Calu3 (cell line): ENCODE data around the gene C9orf43. TPM values are rescaled to one million over a fixed set of nuclear protein-coding genes. Genes with fewer than 3 reads are reported as not detected.

Experiments
- BruUV-seq: library from RNA; stranded (reverse); fragments of 400-500 nt; replicated peaks from 2 replicates; lab custom pipeline; 2021; lab: Mats Ljungman, UMichigan
- CTCF ChIA-PET: fragments of 300-600 bp; sonication (Branson Sonifier 250); formaldehyde crosslinking; loops from one replicate; lab custom pipeline; 2022; ENCODE audit warnings: antibody characterized with exemption; lab: Charles Lee
- DNase-seq: peaks from one replicate; pipeline ENCODE4 v3.0.0; 2022
- H3K27ac Mint-ChIP-seq: one replicate; pipeline ENCODE4 v1.8.0; 2022; ENCODE audit warnings: mixed read lengths; ENCODE audit not compliant: unreplicated experiment
- H3K27me3 Mint-ChIP-seq: one replicate; pipeline ENCODE4 v1.8.0; 2022; ENCODE audit warnings: mixed read lengths; ENCODE audit not compliant: unreplicated experiment
- H3K36me3 Mint-ChIP-seq: one replicate; pipeline ENCODE4 v1.8.0; 2022; ENCODE audit warnings: mild to moderate bottlenecking, moderate library complexity, mixed read lengths; ENCODE audit not compliant: insufficient read depth, unreplicated experiment
- H3K4me1 Mint-ChIP-seq: one replicate; pipeline ENCODE4 v1.8.0; 2022; ENCODE audit warnings: mild to moderate bottlenecking, low read depth, mixed read lengths; ENCODE audit not compliant: unreplicated experiment
- H3K4me3 Mint-ChIP-seq: one replicate; pipeline ENCODE4 v1.8.0; 2022; ENCODE audit warnings: mild to moderate bottlenecking, low read depth, moderate library complexity, mixed read lengths; ENCODE audit not compliant: unreplicated experiment
- H3K9me3 Mint-ChIP-seq: one replicate; pipeline ENCODE4 v1.8.0; 2022; ENCODE audit warnings: low read depth, mixed read lengths; ENCODE audit not compliant: unreplicated experiment
- intact Hi-C: fragments of 100-400 bp; cut with micrococcal nuclease; formaldehyde crosslinking; loops from one replicate; pipeline ENCODE4 v1.10.0; 2022; ENCODE audit not compliant: unreplicated experiment
- total RNA-seq: library from RNA; stranded (reverse); gene quantifications from 2 replicates; pipeline ENCODE4 v1.2.3, GENCODE V29; 2022
- TF ChIP-seq, protein P1 (sequence below): fragments of 200-600 bp; IDR thresholded peaks from one replicate; pipeline ENCODE4 v1.8.0; 2022; ENCODE audit warnings: antibody characterized with exemption; ENCODE audit not compliant: unreplicated experiment

Gene C9orf43
- total RNA-seq, 1 experiment from 2014 or later, result 0.33 TPM

DNA sequence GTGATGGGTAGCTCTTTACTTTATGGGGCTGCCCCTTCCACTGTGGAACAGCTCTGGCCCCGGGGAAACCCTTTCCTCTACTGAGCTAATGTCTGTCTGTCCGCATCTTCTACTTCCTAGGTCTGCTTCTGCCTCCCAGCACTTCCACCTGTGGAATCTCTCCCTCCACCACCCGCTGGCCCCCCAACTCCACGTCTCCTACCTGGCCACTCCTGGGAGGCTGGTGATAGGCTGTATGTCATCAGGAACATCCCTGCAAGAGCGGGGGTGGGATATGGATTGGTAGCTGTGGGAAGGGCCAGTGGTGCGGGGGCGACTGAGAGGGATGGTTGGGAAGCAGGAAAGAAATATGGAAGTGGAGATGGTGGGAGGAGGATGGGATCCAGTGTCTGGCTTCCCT is 18.6 kb upstream of the C9orf43 start:
- CTCF ChIA-PET, result no interaction called here
- H3K36me3 Mint-ChIP-seq, result peaks cover 13% of the 10 kb centered on the region
- BruUV-seq, result no TSS peak
- no peak overlapping the region for H3K27ac Mint-ChIP-seq
- intact Hi-C loops, result no loop called here
- no peaks in the 10 kb centered on the region for H3K9me3 Mint-ChIP-seq
- TF ChIP-seq, protein P1, sequence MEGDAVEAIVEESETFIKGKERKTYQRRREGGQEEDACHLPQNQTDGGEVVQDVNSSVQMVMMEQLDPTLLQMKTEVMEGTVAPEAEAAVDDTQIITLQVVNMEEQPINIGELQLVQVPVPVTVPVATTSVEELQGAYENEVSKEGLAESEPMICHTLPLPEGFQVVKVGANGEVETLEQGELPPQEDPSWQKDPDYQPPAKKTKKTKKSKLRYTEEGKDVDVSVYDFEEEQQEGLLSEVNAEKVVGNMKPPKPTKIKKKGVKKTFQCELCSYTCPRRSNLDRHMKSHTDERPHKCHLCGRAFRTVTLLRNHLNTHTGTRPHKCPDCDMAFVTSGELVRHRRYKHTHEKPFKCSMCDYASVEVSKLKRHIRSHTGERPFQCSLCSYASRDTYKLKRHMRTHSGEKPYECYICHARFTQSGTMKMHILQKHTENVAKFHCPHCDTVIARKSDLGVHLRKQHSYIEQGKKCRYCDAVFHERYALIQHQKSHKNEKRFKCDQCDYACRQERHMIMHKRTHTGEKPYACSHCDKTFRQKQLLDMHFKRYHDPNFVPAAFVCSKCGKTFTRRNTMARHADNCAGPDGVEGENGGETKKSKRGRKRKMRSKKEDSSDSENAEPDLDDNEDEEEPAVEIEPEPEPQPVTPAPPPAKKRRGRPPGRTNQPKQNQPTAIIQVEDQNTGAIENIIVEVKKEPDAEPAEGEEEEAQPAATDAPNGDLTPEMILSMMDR, result no peak
- no peak overlapping the region for H3K4me3 Mint-ChIP-seq
- no peak for DNase-seq
- H3K4me1 Mint-ChIP-seq, result peaks cover 16% of the 10 kb centered on the region
- no peaks in the 10 kb centered on the region for H3K27me3 Mint-ChIP-seq

DNA sequence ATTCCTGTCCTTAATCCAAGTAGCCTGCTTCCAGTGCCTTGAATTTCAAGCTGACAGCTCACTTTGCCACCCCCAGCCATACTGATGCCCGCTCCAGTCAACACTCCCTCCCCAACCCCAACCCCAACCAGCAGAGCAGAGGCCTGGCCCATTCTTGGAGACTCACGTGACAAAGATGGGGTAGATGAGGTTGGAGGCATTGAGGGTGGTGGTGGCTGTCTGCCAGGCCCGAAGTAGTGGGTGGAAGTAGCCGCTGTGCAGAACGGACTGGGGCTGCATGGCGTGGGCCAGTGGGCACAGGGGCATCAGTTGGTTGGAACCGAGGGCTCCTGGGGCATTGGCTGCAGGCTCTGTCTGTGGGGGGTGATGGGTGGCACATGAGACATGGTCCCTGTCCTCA is 17.3 kb upstream of the C9orf43 start:
- H3K4me1 Mint-ChIP-seq, result peaks cover 2% of the 10 kb centered on the region
- no peaks in the 10 kb centered on the region for H3K27me3 Mint-ChIP-seq
- peaks cover 5% of the 10 kb centered on the region for H3K36me3 Mint-ChIP-seq
- CTCF ChIA-PET, result no interaction called here
- intact Hi-C loops, result no loop called here
- H3K9me3 Mint-ChIP-seq, result no peaks in the 10 kb centered on the region
- no peak for DNase-seq
- BruUV-seq, result no TSS peak
- no peak overlapping the region for H3K4me3 Mint-ChIP-seq
- TF ChIP-seq, protein P1, result no peak
- H3K27ac Mint-ChIP-seq, result no peak overlapping the region

DNA sequence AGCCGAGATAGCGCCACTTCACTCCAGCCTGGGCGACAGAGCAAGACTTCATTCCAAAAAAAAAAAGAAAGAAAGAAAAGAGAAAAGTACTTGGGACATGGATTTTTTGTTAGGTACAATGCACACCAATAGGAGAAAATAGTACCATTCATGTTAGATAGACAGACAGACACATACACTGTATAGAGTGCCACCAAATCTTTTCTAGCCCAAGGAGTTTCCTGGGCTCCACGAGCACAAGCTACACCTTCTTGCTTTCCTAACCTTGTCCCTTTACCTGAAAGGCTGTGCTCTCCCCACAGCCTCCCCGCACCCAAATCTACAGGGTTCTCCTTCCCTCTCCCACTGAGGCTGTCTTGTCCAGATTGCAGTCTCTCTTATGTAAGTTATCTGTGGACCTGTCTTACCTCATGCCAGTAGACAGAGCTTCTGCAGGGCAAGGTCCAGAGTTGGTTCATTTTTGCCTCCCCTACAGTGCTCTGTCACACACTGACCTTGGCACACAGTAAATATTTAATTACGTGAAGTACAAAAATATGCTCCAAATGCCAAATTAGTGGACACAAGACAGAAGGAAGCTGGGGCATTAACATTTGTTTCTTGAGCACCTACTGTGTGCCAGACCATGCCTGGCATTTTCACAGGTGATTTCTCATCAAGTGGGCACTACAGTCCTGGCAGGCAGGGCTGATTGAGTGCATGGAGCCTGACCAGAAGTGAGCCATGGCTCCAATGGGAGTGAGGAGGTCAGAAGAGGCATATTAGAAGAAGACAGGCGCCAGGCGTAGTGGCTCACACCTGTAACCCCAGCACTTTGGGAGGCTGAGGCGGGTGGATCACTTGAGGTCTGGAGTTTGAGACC is 15.3 kb upstream of the C9orf43 start:
- peaks cover 6% of the 10 kb centered on the region for H3K36me3 Mint-ChIP-seq
- no peak overlapping the region for H3K4me3 Mint-ChIP-seq
- CTCF ChIA-PET, result no interaction called here

DNA sequence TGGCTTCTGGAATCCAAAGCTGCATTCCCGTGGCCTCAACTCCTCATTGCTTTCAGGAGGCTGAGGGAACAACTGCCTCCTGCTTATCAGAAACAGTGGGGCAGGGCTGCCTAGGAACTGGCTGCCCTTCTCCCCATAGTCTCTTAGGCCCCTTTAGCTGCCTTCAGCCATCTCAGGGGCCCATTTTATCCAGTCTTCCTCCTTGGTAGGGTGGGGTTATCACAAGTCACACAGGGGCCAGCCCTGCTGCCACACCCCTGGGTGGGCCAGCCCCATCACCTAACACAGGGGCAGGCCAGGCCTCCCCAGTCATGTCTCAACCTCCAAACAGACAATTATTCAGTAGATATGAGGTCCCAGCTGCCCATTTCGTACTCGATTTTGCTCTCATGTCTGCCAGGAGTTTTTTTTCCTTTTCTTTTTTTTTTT is 13.3 kb upstream of the C9orf43 start:
- Mint-ChIP-seq H3K4me3 (no peak overlapping the region), H3K9me3 (no peaks in the 10 kb centered on the region), H3K27me3 (no peaks in the 10 kb centered on the region), H3K27ac (no peak overlapping the region), H3K36me3 (peaks cover 15% of the 10 kb centered on the region), H3K4me1 (peaks cover 18% of the 10 kb centered on the region)
- BruUV-seq, result no TSS peak
- TF ChIP-seq, protein P1, result no peak
- DNase-seq, result no peak
- CTCF ChIA-PET, result no interaction called here
- intact Hi-C loops, result no loop called here

More for the DNA sequence above, 15.3 kb upstream of the C9orf43 start:
- H3K9me3 Mint-ChIP-seq, result no peaks in the 10 kb centered on the region
- H3K27me3 Mint-ChIP-seq, result no peaks in the 10 kb centered on the region
- TF ChIP-seq, protein P1, result no peak
- intact Hi-C loops, result no loop called here
- H3K27ac Mint-ChIP-seq, result no peak overlapping the region
- DNase-seq, result no peak
- H3K4me1 Mint-ChIP-seq, result peaks cover 10% of the 10 kb centered on the region
- BruUV-seq, result no TSS peak
